NOMO-1 treated with dmso at 0.1 percent for 144 hours (cell line): ENCODE data around the gene RNF13.

ENCODE experiments used
- DNase-seq: peaks from one replicate; lab custom pipeline; 2025; ENCODE audit not compliant: unreplicated experiment; lab: John Stamatoyannopoulos, UW

The RNF13 gene

DNA sequence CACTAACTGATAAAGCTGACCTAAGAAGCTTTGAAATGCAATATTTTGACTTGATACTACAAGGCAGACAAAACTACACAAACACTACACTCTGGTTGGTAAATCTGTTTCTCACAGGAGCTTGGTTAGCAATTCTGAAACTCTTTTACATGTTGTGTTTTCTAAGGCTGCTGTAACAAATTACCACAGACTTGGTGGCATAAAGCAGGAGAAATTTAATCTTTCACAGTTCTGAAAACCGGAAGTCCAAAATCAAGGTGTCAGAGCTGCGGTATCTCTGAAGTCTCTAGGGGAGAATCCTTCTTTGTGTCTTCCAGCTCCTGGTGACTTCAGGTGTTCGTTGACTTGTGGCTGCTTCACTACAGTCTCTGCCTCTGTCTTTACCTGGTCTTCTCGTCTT is 170.6 kb downstream of the RNF13 start:
- DNase-seq, result no peak

DNA sequence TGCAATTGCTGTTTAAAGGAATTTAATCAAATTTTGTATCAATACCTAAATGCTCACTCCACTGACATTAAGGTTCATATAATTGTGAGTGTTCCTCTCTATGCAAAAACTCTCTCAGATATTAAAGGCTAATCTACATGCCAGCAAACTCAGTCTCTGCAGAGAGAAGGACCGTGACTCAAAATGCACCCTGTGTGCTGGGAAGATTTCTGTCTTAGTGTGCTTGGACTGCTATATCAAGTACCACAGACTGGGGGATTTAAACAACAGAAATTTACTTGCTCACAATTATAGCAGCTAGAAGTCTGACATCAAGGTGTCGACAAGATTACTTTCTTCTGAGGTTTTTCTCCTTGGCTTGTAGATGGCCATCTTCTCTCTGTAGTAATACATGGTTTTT is 176.3 kb downstream of the RNF13 start:
- DNase-seq, result no peak

DNA sequence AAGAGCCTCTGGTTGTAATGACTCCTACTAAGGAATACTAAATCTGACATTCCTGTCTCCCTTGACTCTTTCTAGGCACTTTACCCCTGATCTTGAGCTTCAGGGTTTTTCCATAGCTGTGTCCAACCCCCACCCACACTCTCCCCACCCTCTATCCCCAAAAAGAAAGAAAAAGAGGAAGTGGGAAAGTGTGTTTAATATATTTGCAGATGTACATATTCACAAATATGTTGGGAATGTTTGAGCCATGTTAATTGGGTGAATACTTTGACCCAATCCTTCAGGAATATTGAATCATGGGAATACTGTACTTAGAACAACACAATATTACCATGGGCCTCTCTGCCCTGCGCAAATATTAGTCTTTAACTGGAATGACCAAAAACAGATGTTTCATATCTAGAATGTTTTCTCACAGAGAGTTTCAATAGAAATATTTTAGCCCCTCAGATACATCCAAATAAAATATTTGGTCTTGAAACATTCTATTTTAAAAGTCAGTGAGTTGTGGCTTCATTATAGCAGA is 177.5 kb downstream of the RNF13 start:
- DNase-seq, result no peak

GRCh38 chr3:149992416-149993058 is 179.5 kb downstream of the RNF13 start:
- DNase-seq, result no peak

GRCh38 chr3:149998946-149999345 is 185.9 kb downstream of the RNF13 start:
- DNase-seq, result no peak

DNA sequence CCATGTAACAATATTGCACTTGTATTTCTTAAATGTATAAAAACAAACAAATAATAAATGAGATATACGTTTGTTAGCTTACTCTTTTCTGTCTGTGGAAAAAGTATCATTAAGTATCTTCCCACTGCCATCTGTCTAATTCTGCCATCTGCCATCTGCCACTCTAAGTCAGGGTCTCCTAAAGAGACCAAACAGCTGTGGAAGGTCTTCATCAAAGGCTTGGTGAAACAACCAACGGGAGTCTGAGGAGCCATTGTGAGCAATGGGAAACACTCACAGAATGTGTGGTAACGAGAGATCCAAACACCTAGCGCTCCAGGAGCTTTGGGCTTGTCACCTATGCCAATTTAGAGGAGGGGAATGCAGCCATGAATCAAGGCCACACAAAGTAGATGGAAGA is 186.4 kb downstream of the RNF13 start:
- no peak for DNase-seq

DNA sequence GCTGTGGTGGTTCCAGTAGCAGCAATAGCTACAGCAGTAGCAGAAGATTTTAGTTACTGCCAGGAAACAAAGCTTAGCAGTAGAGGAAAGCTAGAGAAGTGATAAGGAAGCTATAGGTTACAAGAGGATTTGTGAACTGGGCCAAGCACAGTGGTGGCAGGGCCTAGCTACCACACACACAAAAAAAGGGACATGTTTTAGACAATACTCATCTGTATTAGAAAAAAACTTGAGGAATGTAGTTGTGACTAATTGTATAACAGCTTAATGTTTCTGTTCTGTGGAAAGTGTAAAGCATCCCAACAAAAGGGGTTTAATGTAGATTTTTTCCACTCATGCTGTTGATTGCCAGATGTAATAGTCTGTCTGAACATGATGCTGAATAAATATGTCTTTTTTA is 187.6 kb downstream of the RNF13 start:
- DNase-seq, result no peak

GRCh38 chr3:150005243-150006112 is 192.5 kb downstream of the RNF13 start:
- DNase-seq, result no peak

GRCh38 chr3:150006794-150007193 is 193.8 kb downstream of the RNF13 start:
- no peak for DNase-seq
